ENCODE measurements around the gene HIVEP1.

DNA sequence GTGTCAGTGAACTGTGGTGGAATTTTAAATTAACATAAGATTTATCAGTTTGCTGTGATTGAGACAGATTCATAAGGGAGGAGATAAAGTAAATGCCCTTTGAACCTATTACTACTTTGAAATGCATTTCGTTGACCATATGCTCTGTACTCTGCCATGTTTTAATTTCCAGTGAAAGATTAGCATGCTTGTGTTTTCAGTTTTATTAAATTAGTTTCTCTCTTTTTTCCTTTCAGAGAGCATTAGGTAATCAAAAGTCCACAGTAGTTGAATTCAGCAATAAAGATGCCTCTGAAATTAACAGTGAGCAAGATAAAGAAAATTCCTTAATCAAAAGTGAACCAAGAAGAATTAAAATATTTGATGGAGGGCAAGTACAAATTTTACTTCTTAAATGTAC lies 117.4 kb downstream of the HIVEP1 start:
- TF ChIP-seq CTCF (IDR thresholded peaks at IDR 0.05) (no peak), POLR2A (IDR thresholded peaks at IDR 0.05) (no peak)
